ENCODE results near the gene ACTR2. TPM values are rescaled to one million over a fixed set of nuclear protein-coding genes. Genes with fewer than 3 reads are reported as not detected.

The ACTR2 gene
- total RNA-seq, 2 donors from 2014 or later: 254 to 256 TPM

- no peak overlapping the region for H3K27ac ChIP-seq (ENCODE audit: low read depth, low read length)
- peak overlapping the region; percentile 7 for H3K9ac ChIP-seq (ENCODE audit: extremely low read depth, low read length, poor library complexity, severe bottlenecking)
- no peaks in the 10 kb centered on the region for H3K36me3 ChIP-seq (ENCODE audit: control insufficient read depth, insufficient read depth, low read length)
- H3K4me1 ChIP-seq (ENCODE audit: control insufficient read depth, insufficient read depth, low read length): peaks cover 8% of the 10 kb centered on the region
- H3K4me3 Mint-ChIP-seq: no peak overlapping the region
- no peak overlapping the region for H3K4me3 ChIP-seq (ENCODE audit: low read length)
- no peaks in the 10 kb centered on the region for H3K9me3 Mint-ChIP-seq
- H3K4me1 Mint-ChIP-seq: peaks cover 26% of the 10 kb centered on the region
- H3K9me3 ChIP-seq (ENCODE audit: control insufficient read depth, low read length): no peaks in the 10 kb centered on the region
- H3K36me3 Mint-ChIP-seq (ENCODE audit: low read depth): no peaks in the 10 kb centered on the region
- DNase-seq: peak; percentile 61
- peaks cover 2% of the 10 kb centered on the region for H3K27me3 Mint-ChIP-seq (ENCODE audit: insufficient read depth)
- H3K27ac Mint-ChIP-seq: peak overlapping the region; percentile 71
- WGBS, 2 experiments (ENCODE audit: insufficient coverage in 1 of 2, insufficient read length in 1 of 2): 88% methylated on average over 4 to 6 of the region's 6 CpGs
- no peaks in the 10 kb centered on the region for H3K27me3 ChIP-seq (ENCODE audit: control insufficient read depth, insufficient read depth, low read length, poor library complexity, severe bottlenecking)
- no peak for TF ChIP-seq CTCF (conservative IDR thresholded peaks at IDR 0.05)
Measured at GRCh38 chr2:65294136-65294535, 66.5 kb downstream of the ACTR2 start.

GRCh38 chr2:65294701-65295100 is 67.1 kb downstream of the ACTR2 start:
- no peak for TF ChIP-seq CTCF (conservative IDR thresholded peaks at IDR 0.05)
- Mint-ChIP-seq H3K27ac (peak overlapping the region; percentile 71), H3K27me3 (ENCODE audit: insufficient read depth) (peaks cover 2% of the 10 kb centered on the region), H3K9me3 (no peaks in the 10 kb centered on the region), H3K36me3 (ENCODE audit: low read depth) (no peaks in the 10 kb centered on the region), H3K4me1 (peaks cover 32% of the 10 kb centered on the region), H3K4me3 (no peak overlapping the region)
- DNase-seq: peak; percentile 53
- peaks cover 8% of the 10 kb centered on the region for H3K4me1 ChIP-seq (ENCODE audit: control insufficient read depth, insufficient read depth, low read length)
- 57 to 62% methylated on average over 6 of the region's 6 CpGs for WGBS, 2 experiments (ENCODE audit: insufficient coverage in 1 of 2, insufficient read length in 1 of 2)
- no peaks in the 10 kb centered on the region for H3K9me3 ChIP-seq (ENCODE audit: control insufficient read depth, low read length)
- H3K4me3 ChIP-seq (ENCODE audit: low read length): no peak overlapping the region
- no peaks in the 10 kb centered on the region for H3K27me3 ChIP-seq (ENCODE audit: control insufficient read depth, insufficient read depth, low read length, poor library complexity, severe bottlenecking)
- H3K27ac ChIP-seq (ENCODE audit: low read depth, low read length): no peak overlapping the region
- peak overlapping the region; percentile 7 for H3K9ac ChIP-seq (ENCODE audit: extremely low read depth, low read length, poor library complexity, severe bottlenecking)
- H3K36me3 ChIP-seq (ENCODE audit: control insufficient read depth, insufficient read depth, low read length): no peaks in the 10 kb centered on the region

- Mint-ChIP-seq H3K4me3 (no peak overlapping the region), H3K4me1 (peaks cover 55% of the 10 kb centered on the region), H3K27ac (no peak overlapping the region), H3K27me3 (ENCODE audit: insufficient read depth) (peaks cover under 1% of the 10 kb centered on the region), H3K9me3 (no peaks in the 10 kb centered on the region), H3K36me3 (ENCODE audit: low read depth) (no peaks in the 10 kb centered on the region)
- 90 to 94% methylated on average over 7 of the region's 7 CpGs for WGBS, 2 experiments (ENCODE audit: insufficient coverage in 1 of 2, insufficient read length in 1 of 2)
- H3K4me3 ChIP-seq (ENCODE audit: low read length): no peak overlapping the region
- H3K27ac ChIP-seq (ENCODE audit: low read depth, low read length): no peak overlapping the region
- no peaks in the 10 kb centered on the region for H3K9me3 ChIP-seq (ENCODE audit: control insufficient read depth, low read length)
- TF ChIP-seq CTCF (conservative IDR thresholded peaks at IDR 0.05): no peak
- DNase-seq: no peak
- H3K4me1 ChIP-seq (ENCODE audit: control insufficient read depth, insufficient read depth, low read length): peaks cover 23% of the 10 kb centered on the region
- H3K27me3 ChIP-seq (ENCODE audit: control insufficient read depth, insufficient read depth, low read length, poor library complexity, severe bottlenecking): no peaks in the 10 kb centered on the region
- no peaks in the 10 kb centered on the region for H3K36me3 ChIP-seq (ENCODE audit: control insufficient read depth, insufficient read depth, low read length)
- H3K9ac ChIP-seq (ENCODE audit: extremely low read depth, low read length, poor library complexity, severe bottlenecking): no peak overlapping the region
Measured at GRCh38 chr2:65296971-65297370, 69.3 kb downstream of the ACTR2 start.
